Measurements from ENCODE around the gene CYP27A1.

DNA sequence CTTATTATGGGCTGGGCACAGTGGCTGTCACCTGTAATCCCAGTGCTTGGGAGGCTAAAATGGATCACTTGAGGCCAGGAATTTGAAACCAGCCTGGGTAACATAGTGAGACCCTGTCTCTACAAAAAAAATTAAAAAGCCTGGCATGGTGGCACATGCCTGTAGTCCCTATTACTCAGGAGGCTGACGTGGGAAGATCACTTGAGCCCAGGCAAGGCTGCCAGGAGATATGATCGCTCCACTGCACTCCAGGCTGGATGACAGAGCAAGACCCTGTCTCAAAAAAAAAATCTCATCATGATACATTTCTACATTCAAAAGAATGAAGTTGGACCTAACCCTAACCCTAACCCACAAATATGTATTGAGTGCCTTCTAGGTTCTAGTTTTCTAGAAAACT lies 20.2 kb upstream of the CYP27A1 start:
- TF ChIP-seq CTCF (IDR thresholded peaks at IDR 0.05) (no peak), POLR2A (IDR thresholded peaks at IDR 0.05) (no peak)
